ENCODE data around the gene VAV2.
A peak's percentile ranks its signal among the peaks of the same experiment; 100 is the strongest.

Gene VAV2

DNA sequence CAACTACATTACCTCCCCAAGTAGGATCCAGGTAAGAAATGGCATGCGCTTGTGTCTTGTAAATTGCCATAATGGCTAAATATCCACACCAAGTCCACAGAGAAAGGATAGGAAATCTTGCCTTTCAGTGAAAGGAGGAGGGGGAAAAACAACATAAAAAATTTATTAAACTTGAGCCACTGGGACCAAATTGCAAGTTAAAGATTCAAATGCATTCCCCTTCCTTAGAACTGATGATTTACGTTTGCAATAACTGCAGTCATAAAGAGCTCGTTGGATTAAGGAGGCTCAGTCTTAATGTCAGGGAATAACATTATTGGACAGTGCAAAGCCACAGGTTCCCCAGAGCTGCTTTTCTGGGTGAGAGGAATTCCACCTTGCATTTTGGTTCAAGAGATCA, 161.4 kb downstream of the VAV2 start:
- DNase-seq: no peak

DNA sequence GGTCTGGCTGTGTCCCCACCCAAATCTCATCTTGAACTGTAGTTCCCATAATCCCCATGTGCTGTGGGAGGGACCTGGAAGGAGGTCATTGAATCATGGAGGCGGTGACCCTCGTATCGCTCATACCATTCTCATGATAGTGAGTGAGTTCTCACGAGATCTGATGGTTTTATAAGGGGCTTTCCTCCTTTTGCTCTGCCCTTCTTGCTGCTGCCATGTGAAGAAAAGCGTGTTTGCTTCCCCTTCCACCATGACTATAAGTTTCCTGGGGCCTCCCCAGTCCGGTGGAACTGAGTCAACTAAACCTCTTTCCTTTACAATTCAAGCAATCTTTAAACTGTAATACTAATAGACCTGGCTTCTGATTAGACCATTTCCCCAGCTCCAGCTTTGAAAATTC, 161.8 kb downstream of the VAV2 start:
- no peak for DNase-seq

DNA sequence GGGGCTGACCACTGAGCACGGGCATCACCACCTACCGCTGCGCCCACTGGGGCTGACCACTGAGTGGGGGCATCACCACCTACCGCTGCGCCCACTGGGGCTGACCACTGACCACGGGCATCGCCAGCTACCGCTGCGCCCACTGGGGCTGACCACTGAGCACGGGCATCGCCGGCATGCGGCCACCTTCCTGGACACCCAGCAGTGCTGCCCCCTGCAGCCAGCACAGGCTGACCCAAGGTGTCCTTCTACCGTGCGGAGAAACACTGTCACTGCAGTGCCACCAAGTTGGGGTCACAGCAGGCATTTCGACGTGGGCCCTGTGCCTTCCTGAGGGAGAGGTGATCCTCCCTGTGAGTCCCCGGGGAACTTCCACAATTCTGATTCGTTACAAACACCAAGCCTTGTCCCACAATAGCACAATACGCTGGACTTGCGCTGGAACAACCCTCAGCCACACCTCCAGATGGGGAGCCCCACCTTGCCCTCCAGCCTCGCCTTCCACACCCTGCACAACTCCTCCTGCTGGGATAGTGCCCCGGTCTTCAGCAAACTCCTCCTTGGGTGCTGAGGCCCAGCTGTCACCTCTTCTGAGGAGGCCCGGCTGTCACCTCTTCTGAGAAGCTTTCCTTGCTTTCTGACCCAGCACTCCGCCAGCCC, 163.7 kb downstream of the VAV2 start:
- DNase-seq: no peak

DNA sequence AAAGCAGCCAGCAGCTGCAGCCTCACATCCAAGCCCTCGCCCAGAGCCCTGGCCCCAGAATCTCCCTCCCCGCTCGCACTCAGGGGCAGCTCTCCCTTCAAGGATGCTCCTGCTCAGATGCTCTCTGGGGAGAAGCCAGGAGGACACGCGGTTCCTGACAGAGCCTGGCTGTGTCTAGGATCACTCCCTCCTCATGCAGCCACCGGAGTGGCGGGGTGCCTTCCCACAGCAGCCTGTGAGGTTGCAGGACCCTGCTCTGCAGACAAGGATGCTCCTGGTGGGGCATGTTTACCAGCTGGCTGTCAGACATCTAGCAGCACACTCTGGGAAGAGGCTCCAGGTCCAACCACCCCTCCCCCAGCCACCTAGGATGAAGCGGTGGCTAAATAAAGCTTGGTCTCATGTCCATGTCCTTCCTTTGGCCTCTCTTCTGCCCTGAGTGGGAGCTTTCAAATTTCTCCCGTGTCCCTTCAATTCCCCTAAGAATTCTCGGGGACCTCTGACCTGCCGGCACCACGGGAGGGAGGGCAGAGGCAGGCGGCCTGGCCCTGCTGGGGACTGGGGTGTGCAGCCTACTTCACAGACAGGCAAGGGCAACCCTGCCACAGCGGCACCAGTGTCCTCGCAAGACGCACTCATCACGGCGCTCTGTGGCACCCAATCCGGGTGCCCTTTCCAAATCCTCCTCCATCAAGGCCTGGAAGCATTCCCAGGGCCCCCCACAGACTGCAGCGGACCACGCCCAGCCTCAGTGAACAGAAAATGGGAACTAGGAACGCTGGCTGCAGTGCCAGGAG, 165.6 kb downstream of the VAV2 start:
- no peak for DNase-seq

DNA sequence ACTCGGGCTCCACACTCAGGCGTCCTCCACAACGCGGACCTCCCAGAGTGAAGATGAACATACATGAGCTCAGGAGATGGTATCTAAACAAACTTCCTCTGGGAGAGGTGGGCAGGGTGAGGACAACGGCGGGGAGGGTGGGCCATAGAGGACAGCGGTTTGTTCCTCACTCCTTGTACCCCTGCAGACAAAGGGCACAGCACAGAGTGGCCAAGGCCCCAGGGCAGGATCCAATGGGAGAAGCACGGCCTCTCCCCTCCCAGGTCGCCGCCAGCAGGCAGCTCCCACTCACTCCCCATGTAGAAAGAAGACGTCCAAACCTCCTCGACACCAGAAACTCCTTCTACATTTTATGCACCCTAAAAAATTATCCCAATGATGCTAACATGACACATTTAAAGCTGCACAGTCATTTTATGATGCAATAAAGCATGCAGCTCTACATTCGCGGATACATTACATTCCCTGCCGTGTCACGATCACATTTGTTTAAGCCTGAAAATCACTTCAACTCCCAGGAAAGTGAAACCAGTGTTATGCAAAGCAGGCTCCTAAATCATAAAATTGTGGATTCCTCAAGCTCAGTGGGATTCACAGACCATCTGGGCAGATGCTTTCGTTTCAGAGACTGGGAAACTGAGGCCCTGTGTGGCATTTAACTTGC, 166.4 kb downstream of the VAV2 start:
- DNase-seq: peak; percentile 10

DNA sequence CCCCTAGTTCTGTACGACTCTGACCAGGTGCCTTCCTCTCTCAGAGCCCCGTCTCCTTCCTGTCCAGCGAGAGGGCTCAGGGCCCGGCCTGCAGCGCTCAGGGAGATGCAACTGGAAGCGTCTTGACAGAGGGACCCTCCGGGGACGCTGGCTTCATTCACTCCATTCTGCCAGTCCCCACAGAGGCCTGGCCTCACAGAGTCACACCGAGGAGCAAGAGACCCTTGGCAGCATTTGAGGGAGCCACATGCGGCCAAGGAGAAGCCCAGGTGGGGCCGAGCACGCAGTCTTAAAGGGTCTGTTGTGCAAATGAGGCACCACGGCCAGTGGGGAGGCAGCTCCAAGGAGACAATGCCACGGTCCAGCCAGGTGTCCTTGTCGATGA, 167.3 kb downstream of the VAV2 start:
- no peak for DNase-seq

DNA sequence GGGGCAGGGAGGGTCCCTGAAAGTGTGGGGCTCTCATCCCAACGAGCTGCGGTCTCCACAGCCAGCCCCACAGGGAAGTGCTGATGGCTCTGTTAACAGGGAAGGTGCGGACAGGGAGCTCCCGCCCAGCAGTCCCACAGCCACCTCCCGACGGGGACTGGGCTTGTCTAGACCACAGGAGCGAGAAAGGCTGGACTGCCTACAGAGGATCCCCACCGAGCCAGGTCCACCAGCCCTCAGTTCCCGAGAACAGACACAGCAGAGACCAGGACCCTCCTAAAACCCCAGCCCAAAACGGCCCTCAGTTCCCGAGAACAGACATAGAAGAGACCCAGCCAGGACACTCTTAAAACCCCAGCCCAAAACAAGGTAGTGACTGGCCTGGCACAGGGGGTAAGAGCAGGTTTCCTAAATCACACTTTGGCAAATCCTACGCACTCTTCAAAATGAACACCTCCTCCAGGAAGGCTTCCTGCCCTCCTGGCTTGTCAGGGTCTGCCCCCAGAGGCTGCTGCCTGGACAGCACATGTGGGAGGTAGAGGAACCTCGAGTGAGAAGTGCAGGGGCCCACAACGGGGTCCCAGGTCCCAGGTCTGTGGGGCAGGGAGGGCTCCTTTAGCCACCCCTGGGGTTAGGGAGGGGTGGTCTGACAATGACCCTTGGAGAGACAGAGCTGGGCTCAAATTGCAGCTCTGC, 167.9 kb downstream of the VAV2 start:
- no peak for DNase-seq

DNA sequence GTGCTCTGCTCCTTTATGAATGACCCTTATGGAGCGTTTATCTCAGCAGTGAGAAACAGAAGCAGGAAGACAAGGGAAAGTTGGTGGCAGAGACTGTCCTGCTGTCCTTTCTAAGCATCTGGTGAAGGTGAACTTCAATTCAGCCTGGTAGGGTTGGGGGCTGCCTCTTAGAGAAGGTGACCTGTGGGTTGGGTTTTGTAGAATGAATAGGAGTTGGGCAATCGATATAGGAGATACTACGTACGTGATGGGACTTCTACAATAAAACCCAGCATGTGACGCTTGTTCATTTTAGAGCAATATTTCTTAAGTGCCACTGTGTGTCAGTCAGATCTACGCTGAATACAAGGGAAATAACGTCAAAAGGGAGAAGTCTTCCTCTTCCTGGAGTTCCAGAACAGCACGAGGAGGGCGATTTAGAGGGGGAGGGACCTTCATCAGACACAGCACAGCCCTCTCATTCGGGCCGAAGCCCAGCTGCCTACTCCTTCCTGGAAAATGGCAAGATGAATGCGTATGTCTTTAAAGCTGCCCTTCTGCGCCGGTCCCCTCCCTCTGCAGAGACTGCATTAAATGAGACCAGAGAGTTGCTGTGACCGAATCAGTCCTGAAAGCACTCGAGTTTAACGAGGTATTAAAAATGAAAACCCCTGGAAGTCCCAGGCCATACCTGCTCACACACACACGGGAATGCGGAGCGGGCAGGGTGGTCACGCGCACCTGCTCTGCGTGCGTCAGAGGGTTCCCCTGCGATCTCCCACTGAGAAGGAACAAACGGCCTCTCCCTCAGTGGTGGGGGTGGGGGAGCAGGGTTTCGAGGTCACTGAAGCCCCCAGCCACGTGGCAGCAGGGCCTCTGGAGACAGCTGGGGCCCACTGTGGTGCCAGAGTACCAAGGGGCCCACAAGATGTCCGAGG, 168.7 kb downstream of the VAV2 start:
- no peak for DNase-seq

DNA sequence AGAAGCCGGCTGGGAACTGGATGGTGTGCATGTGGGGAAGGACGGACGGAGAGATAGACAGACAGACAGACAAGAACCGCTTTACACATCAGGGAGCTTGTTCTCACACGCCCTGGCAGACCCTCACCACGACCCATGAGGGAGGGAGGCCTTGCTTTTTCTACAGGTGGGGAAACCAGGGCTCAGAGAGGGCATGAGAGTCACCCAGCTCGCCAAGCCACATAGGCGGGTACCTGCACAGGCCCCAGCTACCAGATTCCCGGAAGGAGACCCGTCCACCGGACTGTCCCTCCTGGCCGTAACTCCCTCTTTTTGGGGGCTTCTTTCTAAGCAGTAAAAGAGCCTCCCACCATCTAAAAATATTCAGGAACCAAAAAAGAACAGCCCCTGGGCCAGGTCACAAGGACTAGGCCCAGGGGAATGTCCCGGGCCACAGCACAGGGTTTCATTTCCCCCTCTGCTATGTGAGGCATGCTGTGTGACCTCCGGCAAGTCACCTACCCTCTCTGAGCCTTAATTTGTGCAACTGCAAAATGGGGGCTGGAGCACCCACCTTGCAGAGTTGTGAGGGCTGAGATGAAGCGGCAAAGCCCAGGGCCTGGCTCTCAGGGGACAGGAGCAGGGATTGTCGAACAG, 169.6 kb downstream of the VAV2 start:
- no peak for DNase-seq

DNA sequence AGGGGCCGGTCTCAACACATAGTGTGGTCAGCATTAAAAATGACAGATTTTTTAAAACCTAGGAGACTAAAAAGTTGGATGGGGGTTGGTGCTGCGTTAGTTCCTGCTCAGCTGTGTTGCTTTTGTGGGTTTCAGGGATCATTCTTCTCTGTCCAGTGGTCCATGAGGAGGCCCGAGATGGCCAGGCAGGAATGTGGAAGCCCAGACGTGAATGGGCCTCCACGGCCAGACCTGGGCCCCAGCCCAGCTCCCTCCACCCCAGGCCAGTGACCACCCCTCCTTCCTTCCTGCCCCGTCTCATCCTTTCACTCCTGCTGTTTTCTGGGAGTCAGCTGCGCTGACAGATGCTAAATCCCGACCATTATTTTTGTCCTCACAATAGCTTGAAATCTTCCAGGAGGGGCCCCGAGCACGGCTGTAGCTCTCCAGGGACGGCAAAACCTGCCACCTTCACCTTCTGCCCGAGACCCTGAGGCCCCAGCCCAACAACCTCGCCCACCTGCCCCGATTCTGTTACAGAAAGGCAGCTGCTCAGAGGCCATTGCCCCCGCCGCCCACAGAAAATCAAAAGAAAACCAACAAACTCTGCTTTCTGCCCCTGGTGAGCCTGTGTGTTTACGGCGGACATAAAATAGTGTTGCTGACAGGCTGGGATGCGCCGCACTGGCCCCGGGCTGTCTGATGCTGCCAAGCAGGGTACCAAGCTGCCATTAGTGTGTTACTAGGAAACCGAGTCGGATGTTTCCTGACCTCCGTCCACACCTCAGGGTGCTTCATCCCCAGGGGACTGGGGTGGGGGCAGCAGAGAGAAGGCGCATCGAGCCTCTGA, 170.3 kb downstream of the VAV2 start:
- no peak for DNase-seq

DNA sequence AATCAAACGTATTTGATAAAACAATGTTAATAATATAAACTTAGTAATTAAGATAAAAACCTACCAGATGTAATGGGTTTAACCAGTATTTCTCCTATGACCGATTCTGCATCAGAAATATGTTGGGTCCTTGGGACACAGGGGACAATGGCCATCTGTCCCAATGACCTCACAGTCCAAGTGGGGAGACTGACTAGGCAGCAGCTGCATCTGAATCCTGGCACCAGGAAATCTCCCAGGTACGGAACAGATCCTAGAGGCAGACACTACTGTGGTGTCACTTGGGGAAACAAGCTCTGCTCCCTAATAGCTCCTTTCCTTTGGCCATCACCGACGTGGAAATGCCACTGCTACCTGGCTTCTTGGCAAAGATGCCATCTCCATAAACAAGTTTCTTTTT, 172.2 kb downstream of the VAV2 start:
- DNase-seq: no peak

DNA sequence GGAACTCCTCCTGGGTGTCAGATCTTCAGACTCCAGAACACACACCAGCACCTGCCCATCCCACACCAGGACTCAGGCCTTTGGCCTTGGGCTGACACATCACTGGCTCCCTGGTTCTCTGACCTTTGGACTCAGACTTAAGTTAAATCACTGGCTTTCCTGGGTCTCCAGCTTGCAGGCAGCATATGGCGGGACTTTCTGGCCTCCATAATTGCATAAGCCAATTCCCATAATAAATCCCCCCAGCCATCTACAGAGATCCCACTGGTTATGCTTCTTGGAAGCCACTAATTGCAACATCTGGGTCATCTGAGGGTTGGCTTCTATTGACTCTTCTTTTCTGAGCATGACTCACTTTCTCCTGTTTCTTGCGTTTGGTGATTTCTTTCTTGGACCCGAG, 173.7 kb downstream of the VAV2 start:
- no peak for DNase-seq

DNA sequence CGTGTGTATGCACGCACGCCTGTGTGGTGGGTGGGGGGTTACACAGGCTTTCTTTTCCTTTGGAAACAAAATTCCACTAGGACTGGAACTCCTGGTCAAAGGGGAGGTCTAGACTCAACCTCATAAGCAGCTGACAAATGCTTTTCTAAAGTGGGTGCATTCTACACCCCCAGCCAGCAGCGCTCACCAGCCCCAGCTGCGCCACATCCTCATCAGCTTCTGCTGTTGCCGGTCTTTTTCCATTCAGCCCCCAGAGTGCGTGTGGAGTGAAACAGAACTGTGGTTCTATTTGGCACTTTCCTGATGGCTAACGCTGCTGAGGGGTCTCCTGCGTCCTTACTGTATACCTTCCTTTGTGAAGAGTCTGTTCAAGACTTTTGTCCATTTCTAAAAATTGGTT, 176.3 kb downstream of the VAV2 start:
- DNase-seq: no peak

DNA sequence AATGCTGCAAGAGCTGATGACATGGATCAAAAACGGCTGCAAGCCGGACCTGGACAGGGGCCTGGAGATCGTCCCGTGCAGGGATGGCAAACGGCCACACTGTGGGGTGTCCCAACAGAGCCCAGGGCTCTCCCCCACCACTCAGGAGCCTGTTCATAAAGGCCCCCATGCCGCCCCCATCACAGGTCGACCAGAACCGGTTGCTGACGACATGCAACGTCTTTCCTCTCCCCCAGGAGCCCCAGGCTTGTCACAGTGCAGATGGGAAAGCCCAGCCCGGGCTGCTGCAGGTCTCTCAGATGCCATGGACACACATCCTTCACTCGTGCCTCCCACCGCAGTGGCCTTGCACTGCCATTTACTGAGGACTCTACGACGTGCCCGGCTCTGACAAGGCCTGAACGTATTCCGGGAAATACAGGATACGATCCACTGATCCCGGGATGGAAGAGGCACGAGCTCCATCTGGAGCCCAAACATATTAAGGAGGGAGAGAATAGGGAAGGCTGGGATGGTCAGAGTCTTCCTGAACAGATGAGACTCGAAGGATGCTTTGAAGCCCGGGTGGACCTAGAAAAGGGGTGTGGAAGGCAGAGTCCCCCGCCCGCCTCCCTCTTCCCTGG, 177.4 kb downstream of the VAV2 start:
- DNase-seq: no peak

DNA sequence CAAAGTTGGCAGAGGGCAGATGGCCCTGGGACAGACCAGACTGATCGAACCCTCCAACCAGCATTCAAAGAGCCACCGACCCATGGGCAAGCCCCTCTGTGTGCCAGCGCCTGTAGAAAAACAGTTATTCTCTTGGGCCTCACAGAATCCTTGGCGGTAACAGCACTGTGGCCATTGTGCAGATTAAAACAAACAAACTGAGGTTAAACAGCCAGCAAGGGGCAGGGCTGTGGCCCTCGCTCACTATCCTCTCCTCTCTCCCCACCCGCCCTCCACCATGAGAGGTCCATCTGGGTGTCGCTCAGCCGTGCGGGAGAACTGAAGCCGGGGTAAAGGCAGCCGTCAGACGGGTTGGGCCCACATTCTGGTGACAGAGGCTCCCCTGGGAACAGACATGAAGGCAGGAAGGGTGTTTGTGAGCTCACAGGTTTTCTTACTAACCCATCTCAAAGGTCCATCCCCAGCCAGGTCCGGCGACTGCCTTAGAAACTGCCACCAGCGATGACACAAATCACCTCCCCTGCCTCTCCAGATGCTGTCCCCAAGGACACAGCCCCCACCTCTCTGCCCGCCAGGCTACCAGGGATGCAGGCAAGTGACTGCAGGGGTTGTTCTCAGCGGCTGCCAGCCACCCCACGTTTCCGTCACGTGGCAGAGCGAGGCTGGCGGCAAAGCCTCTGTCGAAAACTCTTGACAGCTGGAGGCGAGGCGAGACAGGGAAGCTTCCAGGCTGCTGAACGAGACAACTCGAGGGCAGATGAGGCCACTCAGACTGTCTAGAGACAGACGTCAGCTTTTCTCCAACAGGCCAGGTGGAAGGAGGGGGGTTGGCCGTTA, 178.2 kb downstream of the VAV2 start:
- DNase-seq: no peak

DNA sequence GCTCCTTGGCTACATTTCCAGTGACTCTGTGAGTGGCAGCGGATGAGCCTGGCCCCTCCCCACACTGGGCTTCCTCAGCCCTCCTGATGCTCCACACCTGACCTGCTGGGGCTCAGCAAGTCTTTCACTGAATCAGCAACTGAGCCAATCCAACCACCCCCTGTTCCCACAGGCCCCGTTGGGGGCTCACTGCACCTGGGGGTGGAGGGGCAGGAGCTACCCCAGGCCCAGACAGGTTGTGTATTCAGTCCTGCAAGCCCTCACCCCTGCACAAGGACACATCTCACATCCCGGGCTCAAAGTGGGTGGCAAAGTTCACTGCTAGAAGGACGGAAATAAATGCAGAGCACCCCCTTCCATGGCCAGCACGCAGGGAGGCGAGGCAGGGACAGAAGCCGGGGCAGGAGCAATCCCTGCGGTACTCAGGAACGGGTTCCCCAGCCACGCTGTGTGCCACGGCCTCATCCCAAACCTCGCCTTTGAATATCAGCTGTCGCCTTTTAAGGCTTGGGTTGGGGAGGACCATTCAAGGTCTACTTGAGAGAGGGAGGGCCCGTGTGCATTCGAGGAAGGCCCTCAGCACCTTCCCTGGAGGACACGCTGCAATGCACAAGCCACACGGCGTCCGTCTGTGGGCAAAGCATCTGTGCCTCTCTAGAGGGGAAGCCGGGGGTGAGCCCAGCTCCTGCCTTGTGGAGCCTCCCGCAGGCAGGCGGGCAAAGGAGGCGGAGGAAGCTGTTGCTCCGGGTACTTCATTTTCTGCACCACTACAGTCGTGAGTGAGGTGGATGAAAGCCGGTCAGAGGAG, 179.0 kb downstream of the VAV2 start:
- no peak for DNase-seq

DNA sequence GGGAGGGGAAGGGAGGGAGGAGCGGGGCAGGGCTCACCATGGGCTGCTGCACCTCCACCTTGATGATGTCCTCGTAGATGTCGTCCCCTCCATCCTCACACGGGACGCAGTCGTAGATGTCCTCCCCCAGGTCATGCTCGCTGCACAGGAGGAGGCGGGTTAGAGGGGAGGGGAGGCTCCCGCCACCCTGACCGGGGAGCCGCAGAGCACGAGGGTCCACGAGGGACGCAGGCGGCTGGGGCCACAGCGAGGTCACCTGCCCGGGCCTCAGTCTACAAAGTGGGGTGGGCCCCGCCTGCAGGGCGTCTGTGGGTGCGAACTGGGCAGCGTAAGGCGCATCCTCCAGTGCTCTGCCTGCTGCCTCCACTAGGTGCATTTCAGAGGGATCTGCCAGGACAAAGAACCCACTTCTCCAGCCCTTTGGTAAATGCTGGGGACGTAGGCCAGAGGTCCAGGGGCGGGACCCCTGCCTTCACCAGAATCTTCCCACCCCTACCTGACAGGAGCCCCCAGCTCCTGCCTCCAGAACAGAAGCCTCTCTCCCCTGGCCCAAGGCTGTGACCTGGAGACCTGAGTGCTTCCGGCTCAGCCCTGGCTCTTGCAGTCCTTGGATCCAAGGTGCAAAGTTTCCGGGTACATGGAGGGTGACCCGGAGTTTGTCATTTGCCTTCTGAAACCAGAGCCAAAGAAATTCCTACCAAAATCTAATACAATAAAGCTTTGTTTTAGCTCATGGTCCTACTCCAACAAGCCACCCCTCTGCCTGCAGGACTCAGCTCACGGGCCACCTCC, 179.9 kb downstream of the VAV2 start:
- no peak for DNase-seq

DNA sequence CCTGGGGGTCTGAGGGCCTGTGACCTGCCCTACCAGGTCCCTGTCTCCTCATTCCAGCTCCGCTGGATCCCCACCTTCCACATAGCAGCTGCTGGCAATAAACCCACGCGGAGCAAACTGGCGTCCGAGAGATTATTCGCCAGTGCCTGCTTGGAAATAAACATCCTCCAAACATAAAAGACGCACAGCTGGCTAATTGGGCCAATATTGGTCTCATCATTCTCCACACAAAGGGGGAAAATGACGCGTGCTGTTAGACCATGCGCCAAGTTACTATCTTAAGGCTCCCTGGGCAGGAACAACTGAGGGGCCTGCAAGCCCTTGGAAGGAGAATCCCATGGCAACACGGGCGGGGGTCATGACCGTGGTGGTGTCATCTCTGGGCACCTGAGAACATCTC, 180.7 kb downstream of the VAV2 start:
- no peak for DNase-seq

Measured in OCI-M1 (cell line).